MG63 (cell line): ENCODE data around the gene ITPR1. TPM values are rescaled to one million over a fixed set of nuclear protein-coding genes. Genes with fewer than 3 reads are reported as not detected.
"Not testable (repeated sequence)": the region's sequence is repeated elsewhere in the genome, so short reads cannot be mapped to it uniquely, and the experiment has no call there.

ENCODE experiments used
- DNase-seq: peaks from one replicate; pipeline ENCODE4 v3.0.0-alpha.2; 2020
- H3K27me3 ChIP-seq: fragments of 250-450 bp; sonication (Bioruptor Pico); 2 replicates; pipeline ENCODE4 v1.5.1; 2020; ENCODE audit warnings: mild to moderate bottlenecking, moderate library complexity
- H3K36me3 ChIP-seq: fragments of 250-450 bp; sonication (Bioruptor Pico); 2 replicates; pipeline ENCODE4 v1.5.1; 2020; ENCODE audit warnings: mild to moderate bottlenecking, moderate library complexity
- H3K4me3 ChIP-seq: fragments of 250-450 bp; sonication (Bioruptor Pico); 2 replicates; pipeline ENCODE4 v1.5.1; 2020; ENCODE audit warnings: mild to moderate bottlenecking, moderate library complexity
- H3K9me3 ChIP-seq: fragments of 250-450 bp; sonication (Bioruptor Pico); 2 replicates; pipeline ENCODE4 v1.5.1; 2020; ENCODE audit warnings: mild to moderate bottlenecking, moderate library complexity
- total RNA-seq: library from RNA; depleted of rRNA; stranded (reverse); fragments of >200 nt; shearing (Covaris generic); gene quantifications from 2 replicates; pipeline ENCODE4 v1.2.3, GENCODE V29; 2014; ENCODE audit warnings: low replicate concordance

ITPR1 gene
- total RNA-seq, 1 experiment from 2014 or later = 1.7 TPM

DNA sequence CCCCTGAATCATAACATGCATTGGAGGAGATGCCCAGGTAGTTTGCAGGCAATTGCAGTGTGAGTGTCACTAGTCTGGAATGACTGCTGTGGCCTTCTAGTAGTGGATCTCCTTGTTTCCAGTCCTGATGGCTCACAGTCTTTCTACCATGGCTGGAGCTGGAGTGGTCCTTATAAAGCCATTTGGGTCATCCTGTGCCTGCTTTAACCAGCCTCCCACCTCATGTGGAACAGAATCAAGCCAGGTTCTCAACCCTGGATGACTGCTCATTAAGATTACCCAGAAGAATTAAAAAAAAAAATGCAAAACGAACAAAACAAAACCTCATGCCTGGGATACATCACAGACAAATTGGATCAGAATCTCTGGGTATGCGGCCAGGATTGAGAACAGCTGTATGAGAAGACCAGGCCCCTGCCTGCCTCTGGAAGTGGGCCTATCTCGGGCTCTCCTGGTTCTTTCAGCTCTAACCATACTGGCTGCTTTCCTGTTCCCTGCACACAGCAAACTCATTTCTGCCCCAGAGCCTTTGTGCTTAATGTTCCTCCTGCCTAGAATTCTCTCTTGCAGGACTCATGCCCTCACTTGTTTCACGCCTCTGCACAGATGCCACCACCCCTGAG, 96.4 kb downstream of the ITPR1 start:
- Histone ChIP-seq H3K36me3 (no peaks in the 10 kb centered on the region), H3K27me3 (no peaks in the 10 kb centered on the region), H3K9me3 (no peaks in the 10 kb centered on the region), H3K4me3 (no peak overlapping the region)
- DNase-seq = no peak

GRCh38 chr3:4590849-4591248, 97.7 kb downstream of the ITPR1 start:
- not testable (repeated sequence) for DNase-seq, H3K36me3 ChIP-seq, H3K9me3 ChIP-seq, H3K27me3 ChIP-seq, H3K4me3 ChIP-seq

DNA sequence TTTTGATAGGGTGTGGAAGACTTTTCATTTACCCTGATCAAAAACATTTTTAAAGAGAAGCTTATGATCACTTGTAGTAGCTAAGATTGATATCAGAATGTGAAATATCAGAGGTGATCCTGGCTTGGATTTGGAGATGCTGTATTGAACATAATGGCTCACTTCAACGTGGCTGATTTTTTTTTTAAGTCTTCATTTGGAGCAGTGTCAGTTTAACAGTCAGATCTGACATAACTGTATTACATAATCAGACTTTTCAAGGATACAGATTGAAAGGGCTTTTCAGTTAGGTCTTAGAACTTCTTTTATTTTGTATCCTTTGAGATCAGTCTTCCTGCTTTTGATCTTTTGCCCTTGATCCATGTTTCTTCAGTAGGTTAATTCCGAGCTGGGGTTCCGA, 98.5 kb downstream of the ITPR1 start:
- no peak overlapping the region for H3K4me3 ChIP-seq
- no peaks in the 10 kb centered on the region for H3K27me3 ChIP-seq
- DNase-seq = no peak
- no peaks in the 10 kb centered on the region for H3K36me3 ChIP-seq
- no peaks in the 10 kb centered on the region for H3K9me3 ChIP-seq

DNA sequence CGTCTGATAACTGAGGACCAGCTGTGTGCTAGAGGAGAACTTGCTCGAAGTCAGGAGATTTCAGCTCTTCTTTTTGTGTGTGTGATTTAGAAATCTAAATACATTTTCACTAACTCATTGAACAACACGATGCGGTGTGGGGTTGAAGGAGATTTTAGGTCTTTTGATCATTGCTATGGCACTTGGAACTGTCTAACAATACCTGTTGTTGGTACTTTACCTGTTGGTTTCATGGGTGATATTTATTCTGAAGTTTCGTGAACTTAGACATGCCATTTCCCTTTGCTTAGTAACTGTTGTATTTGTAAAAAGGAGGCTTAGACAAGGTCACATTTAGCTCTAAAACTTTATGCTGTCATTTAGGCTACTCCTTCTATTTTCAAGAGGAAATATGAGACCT, 99.9 kb downstream of the ITPR1 start:
- no peak for DNase-seq
- Histone ChIP-seq H3K9me3 (no peaks in the 10 kb centered on the region), H3K27me3 (no peaks in the 10 kb centered on the region), H3K4me3 (no peak overlapping the region), H3K36me3 (no peaks in the 10 kb centered on the region)

- no peak for DNase-seq
- H3K36me3 ChIP-seq = no peaks in the 10 kb centered on the region
- H3K4me3 ChIP-seq = no peak overlapping the region
- no peaks in the 10 kb centered on the region for H3K27me3 ChIP-seq
- H3K9me3 ChIP-seq = no peaks in the 10 kb centered on the region
These were observed 102.6 kb downstream of the ITPR1 start for GRCh38 chr3:4595710-4596113.

GRCh38 chr3:4596612-4597011, 103.5 kb downstream of the ITPR1 start:
- no peaks in the 10 kb centered on the region for H3K27me3 ChIP-seq

GRCh38 chr3:4597208-4597985, 104.2 kb downstream of the ITPR1 start:
- Histone ChIP-seq H3K36me3 (no peaks in the 10 kb centered on the region), H3K4me3 (no peak overlapping the region), H3K27me3 (no peaks in the 10 kb centered on the region), H3K9me3 (no peaks in the 10 kb centered on the region)
- DNase-seq = no peak

More at GRCh38 chr3:4596612-4597011, 103.5 kb downstream of the ITPR1 start:
- no peak for DNase-seq
- H3K36me3 ChIP-seq = no peaks in the 10 kb centered on the region
- H3K4me3 ChIP-seq = no peak overlapping the region
- H3K9me3 ChIP-seq = no peaks in the 10 kb centered on the region

DNA sequence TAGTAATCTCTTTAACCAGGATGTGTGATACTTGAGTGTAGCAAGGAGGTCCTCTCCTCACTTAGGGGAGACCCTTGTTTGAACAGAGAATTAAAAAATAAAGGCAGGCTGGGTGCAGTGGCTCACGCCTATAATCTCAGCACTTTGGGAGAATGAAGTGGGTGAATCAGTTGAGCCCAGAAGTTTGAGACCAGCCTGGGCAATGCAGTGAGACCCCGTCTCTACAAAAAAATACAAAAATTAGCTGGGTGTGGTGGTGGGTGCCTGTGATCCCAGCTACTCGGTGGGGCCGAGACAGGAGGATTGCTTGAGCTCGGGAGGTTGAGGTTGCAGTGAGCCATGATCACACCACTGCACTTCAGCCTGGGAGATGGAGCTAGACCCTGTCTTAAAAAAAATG, 105.1 kb downstream of the ITPR1 start:
- DNase-seq, H3K4me3 ChIP-seq, H3K36me3 ChIP-seq, H3K9me3 ChIP-seq, H3K27me3 ChIP-seq: not testable (repeated sequence)

GRCh38 chr3:4599612-4600011, 106.5 kb downstream of the ITPR1 start:
- no peaks in the 10 kb centered on the region for H3K36me3 ChIP-seq
- no peak overlapping the region for H3K4me3 ChIP-seq
- H3K27me3 ChIP-seq = no peaks in the 10 kb centered on the region
- H3K9me3 ChIP-seq = no peaks in the 10 kb centered on the region
- no peak for DNase-seq

GRCh38 chr3:4600493-4600892, 107.3 kb downstream of the ITPR1 start:
- H3K27me3 ChIP-seq = no peaks in the 10 kb centered on the region
- no peaks in the 10 kb centered on the region for H3K9me3 ChIP-seq
- DNase-seq = no peak
- no peak overlapping the region for H3K4me3 ChIP-seq
- no peaks in the 10 kb centered on the region for H3K36me3 ChIP-seq

DNA sequence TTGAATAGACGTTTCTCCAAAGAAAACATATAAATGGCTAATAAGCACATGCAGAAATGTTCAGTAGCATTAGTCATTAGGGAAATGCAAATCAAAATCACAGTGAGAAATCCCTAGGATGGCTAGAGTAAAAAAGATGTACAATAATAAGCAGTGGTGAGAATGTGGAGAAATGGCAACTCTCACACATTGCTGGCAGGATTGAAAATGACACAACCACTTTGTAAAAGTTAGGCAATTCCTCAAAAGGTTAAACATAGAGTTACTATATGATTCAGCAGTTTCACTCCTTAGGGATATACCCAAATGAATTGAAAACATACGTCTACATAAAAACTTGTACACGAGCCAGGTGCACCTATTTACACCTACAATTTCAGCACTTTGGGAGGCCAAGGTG, 108.7 kb downstream of the ITPR1 start:
- no peak for DNase-seq
- no peaks in the 10 kb centered on the region for H3K9me3 ChIP-seq
- H3K27me3 ChIP-seq = no peaks in the 10 kb centered on the region
- no peak overlapping the region for H3K4me3 ChIP-seq
- H3K36me3 ChIP-seq = no peaks in the 10 kb centered on the region

GRCh38 chr3:4604693-4605092, 111.5 kb downstream of the ITPR1 start:
- Histone ChIP-seq H3K36me3 (no peaks in the 10 kb centered on the region), H3K27me3 (no peaks in the 10 kb centered on the region), H3K9me3 (no peaks in the 10 kb centered on the region), H3K4me3 (no peak overlapping the region)
- DNase-seq = no peak

GRCh38 chr3:4606911-4607310, 113.8 kb downstream of the ITPR1 start:
- Histone ChIP-seq H3K36me3 (no peaks in the 10 kb centered on the region), H3K27me3 (no peaks in the 10 kb centered on the region), H3K9me3 (no peaks in the 10 kb centered on the region), H3K4me3 (no peak overlapping the region)
- no peak for DNase-seq

GRCh38 chr3:4613366-4613765, 120.2 kb downstream of the ITPR1 start:
- Histone ChIP-seq H3K36me3 (no peaks in the 10 kb centered on the region), H3K27me3 (no peaks in the 10 kb centered on the region), H3K4me3 (no peak overlapping the region), H3K9me3 (no peaks in the 10 kb centered on the region)
- DNase-seq = no peak

DNA sequence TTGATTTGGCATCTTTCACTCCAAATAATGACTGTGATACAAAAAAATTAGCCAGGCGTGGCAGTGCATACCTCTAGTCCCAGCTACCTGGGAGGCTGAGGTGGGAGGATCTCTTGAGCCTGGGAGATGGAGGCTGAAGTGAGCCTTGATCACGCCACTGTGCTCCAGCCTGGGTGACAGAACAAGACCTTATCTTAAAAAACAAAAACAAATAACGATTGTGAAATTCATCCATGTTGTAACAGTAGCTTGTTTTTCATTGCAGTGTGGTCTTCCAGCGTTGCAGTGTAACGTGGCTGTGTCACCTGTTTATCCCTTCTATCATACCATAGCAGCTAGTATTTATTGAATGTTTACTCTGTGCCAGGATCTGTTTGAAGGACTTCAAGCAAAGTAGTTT, 120.9 kb downstream of the ITPR1 start:
- Histone ChIP-seq H3K27me3 (no peaks in the 10 kb centered on the region), H3K9me3 (no peaks in the 10 kb centered on the region), H3K4me3 (no peak overlapping the region), H3K36me3 (no peaks in the 10 kb centered on the region)
- no peak for DNase-seq

GRCh38 chr3:4614927-4615326, 121.8 kb downstream of the ITPR1 start:
- H3K9me3 ChIP-seq = no peaks in the 10 kb centered on the region
- DNase-seq = no peak

DNA sequence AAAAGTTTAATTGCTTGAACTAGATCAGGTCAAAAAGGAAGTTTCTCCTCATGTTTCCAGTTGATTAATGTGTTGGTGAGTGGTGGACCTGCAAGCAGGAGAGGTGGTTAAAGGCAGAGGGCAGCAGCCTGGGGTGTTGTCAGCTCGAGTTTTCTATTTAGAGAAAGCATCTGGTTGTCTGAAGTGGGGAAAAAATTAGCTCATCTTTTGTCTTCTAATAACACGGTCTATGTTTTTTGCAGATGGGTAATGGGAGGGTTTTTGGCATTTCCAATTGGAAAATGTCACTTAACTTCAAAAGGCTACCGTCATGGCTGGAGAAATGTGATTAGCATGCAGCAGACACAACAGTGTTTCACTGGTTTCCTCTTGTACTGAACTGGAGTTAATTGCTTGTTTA, 122.6 kb downstream of the ITPR1 start:
- no peaks in the 10 kb centered on the region for H3K27me3 ChIP-seq
- DNase-seq = no peak
- H3K4me3 ChIP-seq = no peak overlapping the region
- H3K36me3 ChIP-seq = no peaks in the 10 kb centered on the region
- H3K9me3 ChIP-seq = no peaks in the 10 kb centered on the region

More at GRCh38 chr3:4614927-4615326, 121.8 kb downstream of the ITPR1 start:
- no peak overlapping the region for H3K4me3 ChIP-seq
- no peaks in the 10 kb centered on the region for H3K36me3 ChIP-seq
- no peaks in the 10 kb centered on the region for H3K27me3 ChIP-seq

GRCh38 chr3:4623421-4623999, 130.4 kb downstream of the ITPR1 start:
- no peak for DNase-seq
- H3K9me3 ChIP-seq = no peaks in the 10 kb centered on the region
- no peaks in the 10 kb centered on the region for H3K36me3 ChIP-seq
- H3K4me3 ChIP-seq = no peak overlapping the region
- no peaks in the 10 kb centered on the region for H3K27me3 ChIP-seq
